Fibroblast of the aortic adventitia (primary cell): ENCODE measurements around the gene GOLGA6L2. TPM values are rescaled to one million over a fixed set of nuclear protein-coding genes. Genes with fewer than 3 reads are reported as not detected.

ENCODE experiments used
- DNase-seq: peaks from one replicate; pipeline ENCODE4 v3.0.0-alpha.2; 2010; ENCODE audit warnings: low read depth
- H3K4me3 ChIP-seq: 2 replicates; pipeline ENCODE4 v1.5.1; 2011; ENCODE audit warnings: low read depth, mild to moderate bottlenecking, control low read depth, low read length, moderate library complexity
- total RNA-seq: library from RNA; depleted of rRNA; stranded (reverse); fragments of >200 nt; gene quantifications from 2 replicates; pipeline ENCODE4 v1.2.3, GENCODE V29; 2012; ENCODE audit warnings: low replicate concordance
- TF ChIP-seq, protein P1 (sequence below): IDR thresholded peaks from 2 replicates; pipeline ENCODE4 v1.5.1; 2011; ENCODE audit warnings: mild to moderate bottlenecking, low read length, control low read depth, inconsistent platforms; ENCODE audit not compliant: insufficient read depth

GOLGA6L2 gene
- total RNA-seq, 1 donor, result not detected

DNA sequence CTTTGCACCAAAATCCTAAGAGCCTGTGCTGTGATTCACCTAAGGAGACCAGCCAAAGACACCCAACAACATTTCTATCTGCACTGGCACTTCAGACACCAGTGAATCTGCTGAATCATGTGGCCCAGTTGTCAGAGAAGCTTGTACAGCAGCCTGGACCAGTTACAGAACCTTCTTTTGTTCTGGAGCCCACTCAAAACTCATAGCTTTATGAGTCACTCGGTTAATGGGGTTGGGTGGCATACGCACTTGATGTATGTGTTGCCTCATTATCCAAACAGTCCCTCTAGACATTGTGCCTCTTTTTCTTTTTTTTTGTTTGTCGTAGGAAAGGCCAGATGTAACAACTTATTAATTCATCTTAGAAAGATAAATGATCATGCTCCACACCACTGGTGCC lies 25.6 kb upstream of the GOLGA6L2 start:
- DNase-seq, result peak; percentile 1
- H3K4me3 ChIP-seq, result no peak overlapping the region
- TF ChIP-seq, protein P1, sequence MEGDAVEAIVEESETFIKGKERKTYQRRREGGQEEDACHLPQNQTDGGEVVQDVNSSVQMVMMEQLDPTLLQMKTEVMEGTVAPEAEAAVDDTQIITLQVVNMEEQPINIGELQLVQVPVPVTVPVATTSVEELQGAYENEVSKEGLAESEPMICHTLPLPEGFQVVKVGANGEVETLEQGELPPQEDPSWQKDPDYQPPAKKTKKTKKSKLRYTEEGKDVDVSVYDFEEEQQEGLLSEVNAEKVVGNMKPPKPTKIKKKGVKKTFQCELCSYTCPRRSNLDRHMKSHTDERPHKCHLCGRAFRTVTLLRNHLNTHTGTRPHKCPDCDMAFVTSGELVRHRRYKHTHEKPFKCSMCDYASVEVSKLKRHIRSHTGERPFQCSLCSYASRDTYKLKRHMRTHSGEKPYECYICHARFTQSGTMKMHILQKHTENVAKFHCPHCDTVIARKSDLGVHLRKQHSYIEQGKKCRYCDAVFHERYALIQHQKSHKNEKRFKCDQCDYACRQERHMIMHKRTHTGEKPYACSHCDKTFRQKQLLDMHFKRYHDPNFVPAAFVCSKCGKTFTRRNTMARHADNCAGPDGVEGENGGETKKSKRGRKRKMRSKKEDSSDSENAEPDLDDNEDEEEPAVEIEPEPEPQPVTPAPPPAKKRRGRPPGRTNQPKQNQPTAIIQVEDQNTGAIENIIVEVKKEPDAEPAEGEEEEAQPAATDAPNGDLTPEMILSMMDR, result no peak

DNA sequence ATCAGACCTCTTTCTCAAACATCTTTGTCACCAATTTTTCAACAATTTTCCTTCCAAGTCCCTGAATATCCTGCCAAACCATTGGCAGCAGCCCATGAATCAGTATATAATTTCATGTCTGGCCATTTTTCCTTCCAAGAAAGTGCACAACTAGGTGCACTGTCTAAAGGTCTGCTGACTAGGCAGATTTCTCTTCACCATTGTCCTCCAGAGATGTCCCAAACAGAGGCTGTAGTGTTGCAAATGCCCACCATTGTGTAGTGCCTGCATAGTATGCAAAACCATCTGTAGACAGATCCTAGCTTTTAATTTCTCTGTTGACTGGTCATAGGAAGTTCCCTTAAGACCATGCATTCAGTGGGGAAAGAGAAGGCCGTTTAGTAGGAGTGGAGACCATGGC lies 25.0 kb upstream of the GOLGA6L2 start:
- H3K4me3 ChIP-seq, result no peak overlapping the region
- no peak for DNase-seq
- TF ChIP-seq, protein P1, result no peak

DNA sequence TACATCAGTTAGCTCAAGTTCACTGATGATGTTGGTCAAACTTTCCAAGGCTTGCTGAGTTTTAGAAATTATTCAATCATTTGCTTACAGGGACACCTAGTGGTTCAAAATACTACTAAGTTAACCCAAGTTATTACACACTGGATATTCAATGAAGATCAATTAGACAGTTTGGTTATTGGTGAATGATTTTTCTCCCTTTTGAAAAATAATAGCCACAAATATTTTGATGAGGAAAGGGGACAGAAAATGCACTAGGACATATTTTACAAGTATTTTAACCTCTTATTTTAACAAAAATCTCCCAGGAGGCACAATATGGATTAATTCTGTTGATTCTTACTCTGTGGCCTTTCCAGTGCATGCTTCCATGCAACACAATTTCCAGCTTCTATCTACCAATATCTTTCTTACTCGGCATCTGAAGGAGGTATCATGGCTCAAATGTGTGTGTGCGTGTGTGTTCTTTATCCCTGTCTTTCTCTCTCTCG lies 20.1 kb upstream of the GOLGA6L2 start:
- DNase-seq, result peak; percentile 56
- TF ChIP-seq, protein P1, result peak; percentile 22
- no peak overlapping the region for H3K4me3 ChIP-seq

DNA sequence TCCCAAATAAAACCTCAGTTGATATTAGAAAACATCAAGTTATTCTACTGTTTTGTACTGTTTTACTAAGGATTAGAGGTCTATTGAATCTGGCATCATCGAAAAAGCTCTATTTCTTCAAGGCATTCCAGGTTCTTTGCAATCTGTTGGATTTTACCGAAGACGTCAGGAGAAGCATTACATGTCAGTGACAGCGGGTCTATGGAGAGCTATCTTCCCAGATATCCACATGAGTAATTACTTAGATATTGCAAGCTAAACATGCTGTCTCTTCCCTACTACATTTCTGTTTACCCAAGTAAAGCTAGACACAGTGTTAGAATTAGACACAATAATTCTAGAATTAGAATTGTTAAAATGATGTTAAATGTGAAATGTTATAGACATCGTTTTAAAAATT lies 10.8 kb upstream of the GOLGA6L2 start:
- H3K4me3 ChIP-seq, result no peak overlapping the region
- no peak for DNase-seq
- TF ChIP-seq, protein P1, result no peak

DNA sequence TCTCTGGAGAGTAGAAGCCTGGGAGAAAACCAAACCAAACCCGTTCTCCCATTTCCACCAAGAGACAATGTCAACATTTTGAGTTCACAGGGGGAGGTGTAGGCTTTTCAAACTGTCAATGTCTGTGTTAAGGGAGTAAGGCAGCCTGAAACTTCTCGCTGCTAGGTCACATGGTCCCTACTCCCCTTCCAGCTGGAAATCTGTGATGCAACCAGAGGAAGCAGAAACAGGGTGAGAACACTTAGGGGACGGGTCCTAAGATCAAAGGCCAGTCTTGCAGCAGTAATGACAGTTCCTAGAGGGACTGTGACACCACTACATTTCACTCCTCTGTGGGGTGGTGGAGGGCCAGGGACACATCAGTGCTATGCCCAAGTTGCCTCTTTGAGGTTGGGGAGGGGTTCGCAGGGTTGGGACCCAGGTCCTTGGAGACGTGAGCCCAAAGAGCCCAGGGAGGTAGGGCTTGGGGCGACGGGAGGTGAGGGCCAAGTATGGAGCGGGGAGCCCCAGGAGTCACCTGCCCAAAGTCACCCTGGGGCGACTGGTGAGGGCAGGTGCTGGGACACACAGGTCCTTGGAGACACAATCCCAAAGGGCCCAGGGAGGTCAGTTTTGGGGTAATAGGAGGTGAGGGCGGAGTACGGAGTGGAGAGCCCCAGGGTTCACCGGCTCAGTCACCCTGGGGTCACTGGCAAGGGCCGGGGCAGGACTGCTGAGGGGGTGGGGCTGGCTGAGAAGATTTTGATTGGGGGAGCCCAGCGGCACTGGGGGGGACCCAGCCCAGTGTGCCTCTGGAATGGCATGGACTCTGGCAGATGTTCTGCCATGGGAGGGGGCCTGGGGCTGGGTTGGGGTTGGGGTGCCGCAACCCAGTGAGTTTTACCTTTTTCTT lies 582 bp downstream of the GOLGA6L2 start:
- no peak overlapping the region for H3K4me3 ChIP-seq
- TF ChIP-seq, protein P1, result no peak
- DNase-seq, result no peak

DNA sequence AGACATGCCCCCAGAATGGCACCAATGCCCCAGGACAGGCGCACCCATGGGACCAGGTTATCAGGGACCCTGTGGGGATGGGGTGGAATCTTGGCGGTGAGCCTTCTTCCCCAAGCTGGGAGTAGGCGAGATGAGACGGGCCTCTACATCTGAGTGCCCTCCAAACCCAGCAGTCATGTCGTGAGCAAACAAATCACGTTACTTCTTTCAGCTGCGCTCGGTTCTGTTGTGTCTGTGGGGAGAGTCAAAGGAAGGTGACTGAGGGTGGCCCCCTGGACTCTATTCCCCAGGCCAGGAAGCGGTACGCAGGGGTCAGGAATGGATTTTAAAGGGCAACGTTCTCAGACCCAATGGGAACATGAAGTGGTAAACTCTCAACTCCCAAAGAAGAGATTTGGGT lies 2.8 kb downstream of the GOLGA6L2 start:
- TF ChIP-seq, protein P1, result no peak
- no peak overlapping the region for H3K4me3 ChIP-seq
- no peak for DNase-seq

DNA sequence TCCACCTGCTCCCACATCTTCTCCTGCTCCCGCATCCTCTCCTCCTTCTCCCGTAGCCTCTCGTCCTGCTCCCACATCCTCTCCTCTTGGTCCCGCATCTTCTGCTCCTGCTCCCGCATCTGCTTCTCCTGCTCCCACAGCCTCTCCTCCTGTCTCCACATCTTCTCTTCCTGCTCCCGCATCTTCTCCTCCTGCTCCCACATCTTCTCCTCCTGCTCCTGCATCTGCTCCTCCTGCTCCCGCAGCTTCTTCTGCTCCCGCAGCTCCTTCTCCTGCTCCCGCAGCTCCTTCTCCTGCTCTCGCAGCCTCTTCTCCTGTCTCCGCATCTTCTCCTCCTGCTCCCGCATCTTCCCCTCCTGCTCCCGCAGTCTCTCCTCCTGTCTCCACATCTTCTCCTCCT lies 5.8 kb downstream of the GOLGA6L2 start:
- DNase-seq, result no peak
- TF ChIP-seq, protein P1, result no peak

More for the DNA sequence above, 5.8 kb downstream of the GOLGA6L2 start:
- no peak overlapping the region for H3K4me3 ChIP-seq
